ENCODE data around the gene PACS2.
A peak's percentile ranks its signal among the peaks of the same experiment; 100 is the strongest.

The PACS2 gene

GRCh38 chr14:105350450-105351244 is 36.1 kb downstream of the PACS2 start:
- Histone ChIP-seq H3K4me3 (ENCODE audit: low read depth, low read length) (no peak overlapping the region), H3K27ac (no peak overlapping the region), H3K27me3 (replicated peaks) (no peaks in the 10 kb centered on the region), H3K36me3 (replicated peaks) (no peaks in the 10 kb centered on the region)
- TF ChIP-seq CTCF (IDR thresholded peaks at IDR 0.05; ENCODE audit: low read depth, low read length, missing control alignments): no peak
- no peak for DNase-seq
- in situ Hi-C loops (cut with HindIII; ENCODE audit: low pct_ligation_motif_present, low sequenced_read_pairs): no loop called here

DNA sequence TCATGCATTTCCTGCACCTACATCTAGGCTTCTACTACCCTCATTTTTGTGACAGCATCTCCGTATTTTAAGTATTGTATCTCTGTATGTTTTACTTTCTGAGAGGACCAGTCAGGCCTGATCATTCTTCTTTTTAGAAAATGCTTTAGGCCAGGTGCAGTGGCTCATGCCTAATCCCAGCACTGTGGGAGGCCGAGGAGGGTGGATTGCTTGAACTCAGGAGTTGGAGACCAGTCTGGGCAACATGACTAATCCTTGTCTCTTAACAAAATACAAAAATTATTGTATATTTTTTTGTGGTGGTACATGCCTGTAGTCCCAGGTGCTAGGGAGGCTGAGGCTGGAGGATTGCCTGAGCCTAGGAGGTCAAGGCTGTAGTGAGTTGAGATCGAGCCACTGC is 36.9 kb downstream of the PACS2 start:
- in situ Hi-C loops (cut with HindIII; ENCODE audit: low pct_ligation_motif_present, low sequenced_read_pairs): no loop called here
- DNase-seq: no peak
- no peak for TF ChIP-seq CTCF (IDR thresholded peaks at IDR 0.05; ENCODE audit: low read depth, low read length, missing control alignments)
- Histone ChIP-seq H3K36me3 (replicated peaks) (no peaks in the 10 kb centered on the region), H3K27ac (no peak overlapping the region), H3K4me3 (ENCODE audit: low read depth, low read length) (no peak overlapping the region), H3K27me3 (replicated peaks) (no peaks in the 10 kb centered on the region)

- TF ChIP-seq CTCF (IDR thresholded peaks at IDR 0.05; ENCODE audit: low read depth, low read length, missing control alignments): peak; percentile 89
- peak; percentile 82 for DNase-seq
- H3K36me3 ChIP-seq (replicated peaks): no peaks in the 10 kb centered on the region
- no peak overlapping the region for H3K27ac ChIP-seq
- in situ Hi-C loops (cut with HindIII; ENCODE audit: low pct_ligation_motif_present, low sequenced_read_pairs): no loop called here
- H3K4me3 ChIP-seq (ENCODE audit: low read depth, low read length): no peak overlapping the region
- no peaks in the 10 kb centered on the region for H3K27me3 ChIP-seq (replicated peaks)
Measured at GRCh38 chr14:105351920-105352851, 37.6 kb downstream of the PACS2 start.

- Histone ChIP-seq H3K27me3 (replicated peaks) (no peaks in the 10 kb centered on the region), H3K36me3 (replicated peaks) (no peaks in the 10 kb centered on the region), H3K27ac (no peak overlapping the region), H3K4me3 (ENCODE audit: low read depth, low read length) (no peak overlapping the region)
- no peak for DNase-seq
- in situ Hi-C loops (cut with HindIII; ENCODE audit: low pct_ligation_motif_present, low sequenced_read_pairs): no loop called here
- TF ChIP-seq CTCF (IDR thresholded peaks at IDR 0.05; ENCODE audit: low read depth, low read length, missing control alignments): no peak
Measured at GRCh38 chr14:105353136-105353535, 38.6 kb downstream of the PACS2 start.

DNA sequence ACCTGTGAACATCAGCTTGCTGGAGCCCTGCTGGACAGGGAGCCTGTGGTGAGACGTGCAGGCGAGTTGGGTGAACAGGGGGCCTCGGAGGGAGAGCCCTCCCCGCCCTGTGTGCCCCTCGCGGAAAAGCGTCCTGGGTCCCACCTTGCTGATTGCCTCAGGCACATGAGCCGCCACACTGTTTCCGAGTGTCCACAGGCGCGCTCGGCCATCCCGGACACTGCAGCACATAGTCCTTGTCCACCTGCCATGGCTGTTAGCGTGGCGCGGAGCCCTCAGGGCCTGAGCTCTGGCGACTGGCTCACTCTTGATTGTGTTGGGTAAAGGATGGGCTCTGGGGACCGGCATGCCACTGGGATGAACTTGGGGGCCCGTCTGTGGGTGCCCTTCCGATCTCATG is 40.0 kb downstream of the PACS2 start:
- Histone ChIP-seq H3K27me3 (replicated peaks) (no peaks in the 10 kb centered on the region), H3K4me3 (ENCODE audit: low read depth, low read length) (no peak overlapping the region), H3K36me3 (replicated peaks) (no peaks in the 10 kb centered on the region), H3K27ac (no peak overlapping the region)
- in situ Hi-C loops (cut with HindIII; ENCODE audit: low pct_ligation_motif_present, low sequenced_read_pairs): no loop called here
- TF ChIP-seq CTCF (IDR thresholded peaks at IDR 0.05; ENCODE audit: low read depth, low read length, missing control alignments): no peak
- no peak for DNase-seq

Data from brain microvascular endothelial cell (primary cell).